NCI-H1436 treated with DMSO at 0.1 percent for 48 hours (cell line): ENCODE results near the gene KBTBD4.
"Not testable (repeated sequence)": the region's sequence is repeated elsewhere in the genome, so short reads cannot be mapped to it uniquely, and the experiment has no call there.

ENCODE experiments used
- DNase-seq: peaks from one replicate; lab custom pipeline; 2025; lab: John Stamatoyannopoulos, UW

The KBTBD4 gene

DNA sequence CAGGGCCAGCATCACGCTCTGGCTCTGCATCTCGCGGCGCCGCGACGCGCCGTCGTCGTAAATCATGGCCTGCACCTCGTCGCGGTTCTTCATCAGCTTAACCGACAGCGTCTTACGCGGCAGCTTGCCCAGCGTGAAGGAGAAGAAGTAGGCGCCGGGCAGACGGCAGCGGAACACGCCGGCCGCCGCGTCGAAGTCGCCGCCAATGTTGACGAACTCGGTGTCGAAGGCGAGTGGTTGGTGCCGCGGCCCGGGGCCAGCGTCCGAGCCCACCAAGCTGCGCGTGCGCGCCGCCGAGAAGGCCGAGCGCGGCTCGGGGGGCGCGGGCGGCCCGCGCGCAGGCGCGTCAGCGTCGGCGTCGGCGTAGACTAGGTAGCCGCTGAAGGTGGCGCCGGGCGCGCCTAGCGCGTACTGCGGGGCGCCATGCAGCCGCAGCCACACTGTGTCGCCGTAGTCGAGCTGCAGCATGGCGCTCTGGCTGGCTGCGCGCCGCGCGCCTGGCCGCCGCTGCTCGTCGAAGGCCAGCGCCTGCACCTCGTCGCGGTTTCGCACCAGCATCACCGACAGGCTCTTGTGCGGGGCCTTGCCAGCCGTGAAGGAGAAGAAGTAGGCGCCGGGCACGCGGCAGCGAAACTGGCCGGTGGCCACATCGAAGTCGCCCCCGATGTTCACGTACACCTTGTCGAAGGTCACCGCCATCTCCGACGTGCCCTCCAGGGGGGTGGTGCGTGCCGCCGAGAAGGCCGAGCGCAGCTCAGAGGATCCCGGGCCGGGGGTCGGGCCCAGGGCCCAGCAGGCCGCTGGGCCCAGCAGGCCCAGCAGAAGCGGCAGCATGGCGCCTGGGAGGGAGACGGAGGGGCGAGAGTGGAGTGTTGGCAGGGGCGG is 11.4 kb upstream of the KBTBD4 start:
- DNase-seq: no peak

DNA sequence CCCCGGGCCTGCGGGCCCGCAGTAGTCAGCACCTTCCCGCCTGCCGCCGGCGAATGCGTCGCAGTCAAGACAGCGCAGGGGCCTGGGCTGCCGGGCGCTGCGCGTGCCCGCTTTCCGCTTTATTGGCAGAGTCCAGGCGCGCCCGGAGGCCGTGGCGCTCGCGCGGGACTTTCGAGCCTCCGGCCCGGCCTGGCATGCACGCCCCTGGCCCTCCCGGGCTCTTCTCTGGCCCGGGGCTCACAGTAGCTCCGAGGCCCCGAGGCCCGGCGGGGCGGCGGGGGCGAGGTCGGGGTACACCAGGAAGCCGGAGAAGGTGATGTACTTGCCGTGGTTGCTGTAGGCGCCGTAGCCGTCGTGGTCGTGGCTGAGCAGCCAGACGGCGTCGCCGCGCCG is 10.8 kb upstream of the KBTBD4 start:
- no peak for DNase-seq

DNA sequence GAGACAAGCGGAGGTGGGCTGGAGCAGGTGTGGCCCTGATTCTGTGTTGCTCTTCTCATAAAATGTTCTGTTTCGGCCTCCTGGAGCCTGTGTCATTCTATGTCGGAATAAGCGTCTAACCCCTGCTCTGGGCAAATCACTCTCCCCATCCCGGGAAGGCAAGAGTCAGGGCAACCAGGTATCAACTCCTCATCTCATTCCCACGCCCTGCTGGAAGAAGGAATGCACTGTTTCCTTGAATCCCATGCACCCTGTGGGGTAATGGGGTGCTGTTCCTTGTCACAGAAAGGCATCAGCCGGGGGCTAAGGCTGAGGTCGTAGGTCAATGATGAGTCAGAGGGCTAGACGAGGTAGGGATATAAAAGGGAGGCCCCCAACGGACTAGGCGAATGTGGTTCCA is 10.3 kb upstream of the KBTBD4 start:
- no peak for DNase-seq

GRCh38 chr11:47587723-47588326 is 9.1 kb upstream of the KBTBD4 start:
- no peak for DNase-seq

DNA sequence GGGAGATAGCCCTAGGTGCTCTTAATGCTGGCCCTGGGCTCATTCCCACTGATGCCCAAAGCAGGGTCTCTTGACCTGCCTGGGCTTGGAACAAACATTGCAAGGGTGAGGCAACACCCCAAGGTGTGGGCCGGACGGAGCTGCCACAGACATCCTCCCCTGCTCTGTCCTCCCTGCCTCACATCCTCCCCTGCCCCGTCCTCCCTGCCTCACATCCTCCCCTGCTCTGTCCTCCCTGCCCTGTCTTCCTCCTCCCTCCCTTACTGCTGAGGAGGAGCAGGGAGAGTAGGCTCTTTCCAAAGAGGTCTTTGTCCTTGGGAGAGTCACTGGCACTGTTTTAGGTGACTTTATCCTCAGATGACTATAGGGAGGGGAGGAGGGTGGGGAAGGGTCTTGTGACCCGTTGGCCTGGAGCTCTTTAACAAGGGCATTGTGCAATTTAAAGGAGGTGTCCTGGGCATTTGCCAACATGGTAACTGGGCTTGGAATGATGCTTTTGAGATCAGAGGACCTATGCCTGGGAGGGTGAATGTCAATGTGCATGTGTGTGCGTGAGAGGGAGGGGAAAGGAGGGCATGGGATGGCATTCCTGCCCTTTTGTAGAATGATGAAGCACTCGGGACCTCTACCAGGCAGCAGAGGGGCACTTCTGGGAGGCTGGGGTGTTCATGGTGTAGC is 8.4 kb upstream of the KBTBD4 start:
- DNase-seq: no peak

GRCh38 chr11:47586098-47586855 is 7.5 kb upstream of the KBTBD4 start, which contains the start of gene FAM180B:
Gene FAM180B (plus strand): TSS chr11:47586678. CDS start chr11:47586769, 91 bp downstream.
- no peak for DNase-seq

DNA sequence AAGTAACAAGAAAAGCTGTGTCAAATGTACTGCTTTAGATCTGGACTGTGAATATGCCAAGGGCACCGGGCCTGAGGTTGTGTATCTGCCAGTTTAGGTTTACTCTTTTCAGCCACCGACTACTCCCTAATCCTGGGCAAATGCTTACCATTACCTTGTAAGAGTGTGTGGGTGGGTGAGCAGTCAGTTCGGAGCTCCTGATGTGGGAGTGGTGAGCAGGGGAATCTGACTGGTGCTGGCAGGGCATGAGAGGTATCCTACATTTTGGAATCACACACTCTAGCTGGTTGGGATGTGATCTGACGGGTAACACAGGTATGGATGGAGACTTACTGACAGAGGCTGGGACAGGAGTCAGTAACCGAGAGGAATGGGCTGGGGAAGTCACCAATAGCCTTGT is 5.1 kb upstream of the KBTBD4 start:
- DNase-seq: no peak

DNA sequence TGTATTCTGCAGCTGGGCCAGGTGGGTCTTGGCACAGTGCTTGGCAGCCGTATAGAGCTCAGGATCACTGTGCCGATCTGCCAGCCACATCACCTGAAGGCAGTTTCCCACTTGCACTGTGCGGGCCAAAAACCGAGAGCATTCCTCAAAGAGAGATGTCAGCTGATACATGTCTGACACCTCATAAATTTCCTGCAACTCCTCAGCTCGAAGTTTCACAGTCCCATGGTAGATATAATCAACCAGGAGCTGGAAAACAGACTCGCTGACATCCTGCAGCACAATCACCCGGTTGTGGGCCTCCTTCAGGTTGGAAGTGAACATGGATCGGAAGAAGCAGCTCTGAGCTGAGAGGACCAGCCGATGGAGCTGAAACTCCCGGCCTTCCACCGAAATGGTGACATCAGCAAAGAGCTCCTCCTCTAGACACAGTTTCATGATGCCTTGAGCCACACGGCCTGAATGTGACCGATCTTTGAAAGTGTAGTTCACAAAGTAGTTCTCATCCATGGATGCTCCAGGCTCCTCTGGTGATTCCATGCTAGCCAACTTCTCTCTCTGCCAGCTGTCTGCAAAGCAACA is 1.2 kb downstream of the KBTBD4 start:
- DNase-seq: no peak

DNA sequence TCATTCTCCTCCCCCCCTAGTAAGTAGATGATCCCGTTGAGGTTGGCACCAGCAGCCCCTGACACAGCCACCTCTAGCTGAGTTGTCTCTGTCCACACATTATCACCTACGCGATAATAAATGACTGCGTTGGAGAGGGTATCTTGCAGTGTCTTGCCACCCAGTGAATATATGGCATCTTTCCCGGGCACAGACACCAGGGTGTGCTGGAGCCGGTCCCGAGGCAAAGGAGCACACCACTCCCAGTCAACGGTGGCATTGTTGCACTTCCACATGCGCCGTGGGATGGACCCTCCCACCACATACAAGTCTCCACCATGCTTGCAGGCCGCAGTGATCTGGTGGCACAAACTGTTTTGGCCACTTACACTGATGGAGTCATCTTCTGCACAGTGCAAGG is 5.4 kb downstream of the KBTBD4 start:
- DNase-seq: no peak

- no peak for DNase-seq
These were observed 6.0 kb downstream of the KBTBD4 start for GRCh38 chr11:47572715-47573255.

DNA sequence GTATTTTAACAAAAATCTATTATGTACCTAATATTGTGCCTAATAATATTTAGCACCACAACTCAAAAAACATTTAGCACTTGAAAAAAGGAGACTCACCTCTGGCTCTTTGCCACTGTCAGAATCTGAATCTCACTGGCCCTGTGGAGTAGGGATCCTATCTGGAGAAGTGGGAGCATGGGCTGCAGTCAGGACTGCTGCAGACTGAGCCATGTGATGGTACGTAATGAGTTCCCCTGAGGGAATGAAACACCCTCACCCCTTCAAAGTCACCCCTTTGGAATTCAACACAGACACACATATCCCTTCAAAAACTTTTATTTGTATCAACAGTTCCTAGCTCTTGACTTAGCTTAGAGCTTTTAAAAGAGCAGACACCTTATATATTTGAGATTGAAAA is 6.9 kb downstream of the KBTBD4 start:
- no peak for DNase-seq

DNA sequence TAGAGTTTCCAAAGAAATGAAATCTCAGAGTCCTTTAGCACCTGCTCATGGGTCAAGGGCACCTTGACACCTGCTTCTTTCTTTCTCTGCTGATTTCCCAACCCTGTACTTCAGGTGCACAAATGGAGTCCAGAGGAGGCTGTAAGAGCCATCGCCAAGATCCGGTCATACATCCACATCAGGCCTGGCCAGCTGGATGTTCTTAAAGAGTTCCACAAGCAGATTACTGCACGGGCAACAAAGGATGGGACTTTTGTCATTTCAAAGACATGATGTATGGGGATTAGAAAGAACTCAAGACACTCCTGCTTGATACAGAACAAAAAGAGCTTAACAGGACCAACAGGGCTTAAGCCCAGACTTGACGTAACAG is 7.4 kb downstream of the KBTBD4 start:
- no peak for DNase-seq

DNA sequence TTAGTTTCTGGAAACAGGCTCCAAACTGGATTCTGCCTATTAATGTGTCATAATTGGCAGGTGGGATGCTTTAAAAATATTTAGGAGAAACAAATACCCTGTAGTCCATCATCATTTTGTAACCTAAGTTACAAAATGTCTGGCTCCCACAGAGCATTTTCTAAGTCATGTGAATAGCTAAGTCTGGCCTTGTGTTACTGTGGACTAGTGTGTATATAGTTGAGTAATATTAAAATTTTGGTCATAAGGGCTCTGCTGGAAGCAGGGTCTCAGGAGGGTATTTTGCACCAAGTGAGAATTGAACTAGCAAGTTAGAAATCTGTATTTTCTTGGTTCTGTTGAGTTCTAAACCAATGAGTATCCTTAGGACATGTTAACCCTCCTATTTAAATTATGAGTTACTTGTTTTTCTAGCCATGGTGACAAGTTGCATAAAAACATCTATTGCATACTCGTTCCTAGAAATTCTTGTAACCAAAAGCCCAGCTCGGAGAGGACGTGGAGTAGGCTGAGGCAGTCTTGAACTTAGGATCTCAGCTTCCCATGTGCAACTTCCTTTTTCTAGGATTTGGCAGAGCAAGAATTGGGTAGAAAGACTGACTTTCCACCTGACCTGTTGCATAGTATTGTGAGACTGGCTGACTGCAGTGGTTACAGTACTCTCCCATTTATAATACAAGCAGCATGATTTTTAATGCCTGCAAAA is 8.0 kb downstream of the KBTBD4 start:
- no peak for DNase-seq

DNA sequence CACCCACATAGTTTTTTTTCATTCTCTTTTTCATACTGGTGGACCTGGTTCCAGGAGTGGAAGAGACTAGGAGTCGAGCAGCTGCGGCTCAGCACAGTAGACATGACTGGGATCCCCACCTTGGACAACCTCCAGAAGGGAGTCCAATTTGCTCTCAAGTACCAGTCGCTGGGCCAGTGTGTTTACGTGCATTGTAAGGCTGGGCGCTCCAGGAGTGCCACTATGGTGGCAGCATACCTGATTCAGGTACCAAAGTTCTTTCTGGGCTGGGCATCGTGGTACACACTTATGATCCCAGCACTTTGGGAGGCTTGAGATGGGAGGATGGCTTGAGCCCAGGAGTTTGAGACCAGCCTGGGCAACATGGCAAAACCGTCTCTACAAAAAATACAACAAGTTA is 9.1 kb downstream of the KBTBD4 start:
- no peak for DNase-seq

DNA sequence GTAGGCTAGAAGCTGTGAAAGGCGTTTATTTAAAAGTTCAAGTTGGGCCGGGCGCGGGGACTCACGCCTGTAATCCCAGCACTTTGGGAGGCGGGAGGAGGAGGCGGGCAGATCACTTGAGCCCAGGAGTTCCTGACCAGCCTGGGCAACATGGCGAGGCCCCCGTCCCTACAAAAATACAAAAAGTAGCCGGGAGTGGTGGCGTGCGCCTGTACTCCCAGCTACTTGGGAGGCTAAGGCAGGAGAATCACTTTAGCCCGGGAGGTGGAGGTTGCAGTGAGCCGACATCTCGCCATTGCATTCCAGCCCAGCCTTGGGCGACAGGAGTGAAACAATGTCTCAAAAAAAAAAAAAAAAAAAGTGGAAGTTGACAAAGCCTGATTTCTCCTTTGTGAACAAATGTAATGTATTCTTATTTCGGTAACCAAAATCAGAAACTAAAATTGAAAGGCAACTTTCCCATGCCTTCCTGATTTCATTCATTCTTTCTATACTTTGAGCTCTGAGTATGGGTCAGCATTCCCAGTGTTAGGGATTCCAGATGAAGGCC is 12.5 kb downstream of the KBTBD4 start:
- no peak for DNase-seq

GRCh38 chr11:47565340-47566148 is 13.2 kb downstream of the KBTBD4 start, which contains the start of gene PTPMT1:
Gene PTPMT1 (plus strand): TSS chr11:47565599. CDS start chr11:47565623, 24 bp downstream.
- no peak for DNase-seq

DNA sequence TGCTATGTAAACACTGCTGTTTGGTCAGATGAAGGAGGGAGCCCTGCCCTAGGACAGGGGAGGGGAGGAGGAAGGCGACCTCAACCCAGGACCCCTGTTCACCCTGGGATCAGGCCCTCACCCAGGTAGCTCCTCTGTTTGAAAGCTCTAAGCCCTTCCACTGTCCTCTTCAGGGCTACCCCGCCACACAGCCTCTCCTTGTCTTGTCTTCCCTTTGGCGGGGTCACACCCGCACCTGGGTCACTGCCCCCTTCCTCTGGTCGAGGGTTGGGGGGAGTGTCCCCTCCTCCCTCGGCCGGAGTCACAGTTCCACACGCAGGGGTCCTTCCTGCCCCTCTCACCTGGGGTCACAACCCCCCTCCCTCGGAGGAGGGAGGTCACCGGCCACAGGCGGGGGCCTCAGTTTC is 13.8 kb downstream of the KBTBD4 start:
- no peak for DNase-seq

- not testable (repeated sequence) for DNase-seq
These were observed 14.4 kb downstream of the KBTBD4 start for GRCh38 chr11:47564366-47564765.

- DNase-seq: not testable (repeated sequence)
These were observed 16.4 kb downstream of the KBTBD4 start for GRCh38 chr11:47562393-47562792.

GRCh38 chr11:47560426-47560825 is 18.3 kb downstream of the KBTBD4 start:
- no peak for DNase-seq
